Osteoblast (primary cell): ENCODE results near the gene HMGB1. TPM values are rescaled to one million over a fixed set of nuclear protein-coding genes. Genes with fewer than 3 reads are reported as not detected.

Experiments used
- DNase-seq: peaks from one replicate; pipeline ENCODE4 v3.0.0; 2011; ENCODE audit warnings: low spot score, mixed read lengths; ENCODE audit not compliant: insufficient read length; ENCODE audit errors: missing footprints
- H2AFZ ChIP-seq: 2 replicates; pipeline ENCODE4 v1.6.0; 2011; ENCODE audit warnings: mild to moderate bottlenecking, low read length
- H3K27ac ChIP-seq: 2 replicates; pipeline ENCODE4 v1.5.1; 2011; ENCODE audit warnings: mild to moderate bottlenecking, low read depth, low read length, moderate library complexity
- H3K27me3 ChIP-seq: 2 replicates; pipeline ENCODE4 v1.6.0; 2012; ENCODE audit warnings: mild to moderate bottlenecking, control low read depth, inconsistent platforms, low read length, moderate library complexity; ENCODE audit not compliant: insufficient read depth
- H3K36me3 ChIP-seq: 2 replicates; pipeline ENCODE4 v1.5.1; 2011; ENCODE audit warnings: mild to moderate bottlenecking, low read length, control low read depth, moderate library complexity; ENCODE audit not compliant: insufficient read depth
- H3K4me1 ChIP-seq: 2 replicates; pipeline ENCODE4 v1.5.1; 2011; ENCODE audit warnings: mild to moderate bottlenecking, low read length, control low read depth, moderate library complexity; ENCODE audit not compliant: insufficient read depth
- H3K4me2 ChIP-seq: 2 replicates; pipeline ENCODE4 v1.6.0; 2011; ENCODE audit warnings: mild to moderate bottlenecking, low read length; ENCODE audit not compliant: insufficient read depth
- H3K4me3 ChIP-seq: fragments of 200-600 bp; sonication (generic); 3 replicates; pipeline ENCODE4 v1.5.1; 2012; ENCODE audit warnings: mild to moderate bottlenecking, low read length, inconsistent platforms; ENCODE audit not compliant: insufficient read depth
- H3K79me2 ChIP-seq: 2 replicates; pipeline ENCODE4 v1.6.0; 2012; ENCODE audit warnings: mild to moderate bottlenecking, low read length, control low read depth, inconsistent platforms; ENCODE audit not compliant: insufficient read depth
- H3K9me3 ChIP-seq: 2 replicates; pipeline ENCODE4 v1.5.1; 2011; ENCODE audit warnings: low read depth, low read length, control low read depth
- H4K20me1 ChIP-seq: 2 replicates; pipeline ENCODE4 v1.6.0; 2012; ENCODE audit warnings: mild to moderate bottlenecking, low read length, control low read depth; ENCODE audit not compliant: insufficient read depth
- CTCF ChIP-seq: IDR thresholded peaks from 2 replicates; pipeline ENCODE4 v1.5.1; 2011; ENCODE audit warnings: mild to moderate bottlenecking, low read depth, low read length, moderate library complexity; ENCODE audit errors: extremely low read depth
- total RNA-seq: library from RNA; depleted of rRNA; stranded (reverse); fragments of >200 nt; gene quantifications from 2 replicates; pipeline ENCODE4 v1.2.3, GENCODE V29; 2012

The HMGB1 gene
- total RNA-seq, 1 donor = 71.7 TPM

- Histone ChIP-seq H3K9me3 (no peaks in the 10 kb centered on the region), H3K79me2 (no peaks in the 10 kb centered on the region), H3K36me3 (no peaks in the 10 kb centered on the region), H4K20me1 (no peaks in the 10 kb centered on the region), H3K27ac (no peak overlapping the region), H3K4me2 (no peak overlapping the region), H2AFZ (no peak overlapping the region), H3K4me3 (no peak overlapping the region), H3K27me3 (peaks cover 17% of the 10 kb centered on the region), H3K4me1 (no peaks in the 10 kb centered on the region)
- no peak for DNase-seq
- no peak for TF ChIP-seq CTCF
These were observed 20.7 kb upstream of the HMGB1 start for GRCh38 chr13:30486230-30487074.

DNA sequence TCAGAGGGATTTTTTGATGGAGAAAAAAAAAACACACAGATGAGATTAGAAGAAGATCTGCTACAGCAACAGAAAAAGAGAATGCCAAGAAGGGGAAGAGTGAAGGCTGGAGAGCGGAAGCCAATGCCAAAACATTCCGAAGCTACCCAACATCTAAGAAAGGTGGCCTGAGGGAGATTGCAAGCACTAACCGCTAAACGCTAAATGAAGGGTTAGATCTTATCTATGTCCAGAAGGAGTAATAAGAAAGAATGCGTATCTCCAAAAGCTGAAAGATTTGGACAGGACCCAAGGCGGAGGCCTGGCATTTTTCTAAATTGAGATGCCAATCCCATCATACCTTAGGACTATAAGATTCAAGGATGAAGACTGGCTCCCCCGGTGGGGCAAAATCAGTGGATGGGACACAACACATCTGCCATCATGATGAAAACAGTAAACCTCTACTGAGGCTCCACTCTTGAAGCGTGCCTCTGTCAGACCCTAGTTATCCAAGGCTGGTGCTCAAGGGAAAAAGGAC is 15.6 kb upstream of the HMGB1 start:
- H3K9me3 ChIP-seq = no peaks in the 10 kb centered on the region
- no peak overlapping the region for H2AFZ ChIP-seq
- no peak for DNase-seq
- peaks cover 4% of the 10 kb centered on the region for H3K27me3 ChIP-seq
- H3K4me1 ChIP-seq = no peaks in the 10 kb centered on the region
- H3K79me2 ChIP-seq = no peaks in the 10 kb centered on the region
- no peak for TF ChIP-seq CTCF
- H3K36me3 ChIP-seq = no peaks in the 10 kb centered on the region
- H3K4me3 ChIP-seq = no peak overlapping the region
- H3K4me2 ChIP-seq = no peak overlapping the region
- H3K27ac ChIP-seq = no peak overlapping the region
- H4K20me1 ChIP-seq = no peaks in the 10 kb centered on the region

GRCh38 chr13:30480292-30480950 is 14.7 kb upstream of the HMGB1 start:
- Histone ChIP-seq H3K4me1 (no peaks in the 10 kb centered on the region), H3K36me3 (no peaks in the 10 kb centered on the region), H3K27ac (no peak overlapping the region), H2AFZ (no peak overlapping the region), H3K79me2 (no peaks in the 10 kb centered on the region), H3K27me3 (no peaks in the 10 kb centered on the region), H3K4me2 (no peak overlapping the region), H4K20me1 (no peaks in the 10 kb centered on the region), H3K9me3 (no peaks in the 10 kb centered on the region), H3K4me3 (no peak overlapping the region)
- TF ChIP-seq CTCF = no peak
- no peak for DNase-seq

- Histone ChIP-seq H3K27ac (no peak overlapping the region), H3K4me1 (no peaks in the 10 kb centered on the region), H4K20me1 (no peaks in the 10 kb centered on the region), H3K4me2 (no peak overlapping the region), H3K27me3 (no peaks in the 10 kb centered on the region), H3K4me3 (no peak overlapping the region), H3K79me2 (no peaks in the 10 kb centered on the region), H3K36me3 (no peaks in the 10 kb centered on the region), H2AFZ (no peak overlapping the region), H3K9me3 (no peaks in the 10 kb centered on the region)
- DNase-seq = no peak
- no peak for TF ChIP-seq CTCF
These were observed 14.1 kb upstream of the HMGB1 start for GRCh38 chr13:30479883-30480219.
